HUDEP-2 (cell line): ENCODE measurements around the gene LRP2.
"Not testable (repeated sequence)": the region's sequence is repeated elsewhere in the genome, so short reads cannot be mapped to it uniquely, and the experiment has no call there.

ENCODE experiments used
- DNase-seq, 76 experiments: peaks; one replicate each; lab custom pipeline; 2025; ENCODE audit not compliant: unreplicated experiment in 76 of 76; lab: John Stamatoyannopoulos, UW

Gene LRP2

DNA sequence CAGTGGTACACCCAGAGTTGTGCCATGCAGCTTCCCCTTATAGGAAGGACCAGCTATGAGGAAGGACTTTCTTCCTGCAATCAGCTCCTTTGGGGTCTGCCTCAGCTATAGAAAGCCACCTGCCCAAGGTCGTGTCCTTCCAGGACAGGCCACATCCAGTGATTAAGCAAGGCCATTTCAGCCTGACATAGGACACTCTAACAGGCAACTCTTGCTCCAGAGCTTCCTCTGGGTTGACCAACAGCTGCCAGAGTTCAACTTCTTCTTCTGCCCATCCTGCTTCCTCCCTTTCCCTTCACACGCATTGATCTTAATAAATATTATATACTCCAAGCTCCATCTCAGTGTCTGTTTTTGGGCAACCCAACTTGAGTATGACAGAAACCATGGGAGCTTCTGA lies 12.8 kb downstream of the LRP2 start:
- no peak for DNase-seq

DNA sequence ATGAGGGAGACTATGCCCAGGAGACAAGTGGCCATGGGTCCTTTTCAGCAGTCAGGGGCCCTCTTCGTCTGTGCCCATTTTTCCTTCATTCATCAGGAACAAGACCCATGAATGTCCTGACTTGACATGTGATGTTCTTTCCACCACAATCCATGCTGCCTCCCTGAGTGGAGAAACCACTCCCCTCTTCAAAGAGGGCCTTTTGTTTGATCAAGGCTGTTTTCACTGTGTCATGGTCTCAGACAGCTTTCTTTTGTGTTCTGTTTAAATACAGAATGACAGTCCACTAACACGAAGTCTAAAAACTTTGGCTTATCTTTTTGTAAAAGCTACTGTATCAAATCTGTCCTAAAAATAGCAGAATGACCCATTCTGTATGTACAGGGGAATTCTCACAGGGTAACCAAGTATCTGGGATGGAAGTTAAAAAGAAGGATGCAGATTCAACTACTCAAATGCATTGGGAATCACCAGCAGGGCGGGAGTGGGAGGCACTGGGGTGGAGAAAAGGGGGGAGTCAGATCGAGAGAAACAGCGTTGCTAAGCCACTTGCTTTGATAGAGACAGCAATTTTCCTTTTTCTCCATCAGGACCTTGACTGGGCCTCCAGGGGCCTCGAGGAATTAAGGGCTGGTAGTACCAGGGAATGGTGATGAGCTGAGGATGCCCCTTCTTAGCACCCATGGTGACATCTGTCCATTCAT lies 13.9 kb downstream of the LRP2 start:
- no peak for DNase-seq

DNA sequence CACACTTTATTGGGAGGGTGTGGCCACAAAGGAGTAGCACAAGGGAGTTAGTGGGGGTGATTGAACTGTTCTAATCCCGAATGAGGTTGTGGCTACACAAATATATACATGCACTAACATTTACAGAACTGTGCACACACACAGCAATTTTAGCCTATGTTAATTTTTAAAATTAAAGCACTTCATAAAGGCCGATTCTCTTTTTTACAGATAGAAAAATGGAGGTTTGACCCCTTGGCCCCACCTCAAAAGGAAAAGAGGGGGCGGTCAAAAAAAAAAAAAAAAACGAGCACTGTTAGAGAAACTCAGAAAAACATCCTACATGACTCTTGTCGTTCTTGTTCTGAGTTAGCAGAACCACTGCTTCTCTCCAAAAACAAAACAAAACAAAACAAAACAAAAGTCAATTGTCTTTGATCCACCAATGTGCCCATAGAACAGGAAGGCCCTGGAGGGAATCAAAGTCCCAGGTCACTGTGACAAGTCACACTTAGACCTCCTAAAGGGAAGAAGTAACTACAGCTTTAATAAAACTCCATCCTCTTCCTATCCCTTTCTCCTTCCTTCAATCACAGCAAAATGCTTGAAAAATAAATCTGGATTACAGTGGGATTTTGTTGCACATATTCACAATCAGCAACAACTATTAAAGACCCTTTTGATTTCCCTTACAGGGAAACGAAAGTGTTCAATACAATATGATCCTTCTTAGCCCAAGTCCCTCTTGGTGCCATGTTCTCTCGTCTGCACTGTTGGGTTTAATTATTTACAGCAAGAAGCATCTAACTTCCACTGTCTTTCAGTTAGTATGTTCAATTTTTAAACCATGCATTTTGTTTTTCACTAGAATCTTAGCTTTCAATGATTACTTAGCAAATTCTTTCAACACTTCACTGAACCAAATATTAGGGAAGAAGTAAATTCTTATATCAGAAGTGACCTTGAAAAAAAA lies 16.6 kb downstream of the LRP2 start:
- DNase-seq: no peak

DNA sequence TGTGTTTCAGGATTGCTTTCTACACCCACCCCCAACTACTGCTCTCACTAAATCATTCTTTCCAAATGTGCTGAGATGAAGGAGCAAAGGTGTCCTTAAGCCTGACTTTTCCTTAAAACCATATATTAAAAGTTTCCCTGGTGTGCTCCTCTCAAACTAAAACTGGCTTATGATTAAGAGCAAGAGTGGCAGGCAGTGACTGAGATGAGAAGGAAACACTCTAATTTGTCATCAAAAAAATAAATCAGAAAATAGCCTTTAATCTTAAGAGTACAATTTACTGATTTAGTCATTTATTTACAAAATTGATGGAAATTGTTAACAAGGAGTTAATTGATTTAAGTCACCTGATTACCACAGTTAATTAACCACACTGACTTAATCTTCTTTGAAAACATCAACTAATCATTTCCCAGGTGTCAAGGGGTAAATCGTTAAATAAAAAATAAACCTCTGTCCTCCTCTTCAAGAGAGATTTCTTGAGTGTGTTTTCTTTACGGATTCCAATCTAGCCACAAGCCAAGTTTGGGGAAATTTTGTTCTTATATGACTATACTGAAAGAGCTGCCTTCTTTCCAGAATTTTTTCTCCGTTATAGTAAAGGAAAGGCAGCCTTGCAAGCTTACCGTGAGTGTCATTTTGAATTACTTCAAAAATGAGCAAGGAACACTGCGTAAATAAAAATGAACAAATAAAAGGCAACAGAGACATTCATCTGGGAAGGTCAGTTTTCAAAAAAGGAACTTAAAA lies 17.4 kb downstream of the LRP2 start:
- DNase-seq: no peak

DNA sequence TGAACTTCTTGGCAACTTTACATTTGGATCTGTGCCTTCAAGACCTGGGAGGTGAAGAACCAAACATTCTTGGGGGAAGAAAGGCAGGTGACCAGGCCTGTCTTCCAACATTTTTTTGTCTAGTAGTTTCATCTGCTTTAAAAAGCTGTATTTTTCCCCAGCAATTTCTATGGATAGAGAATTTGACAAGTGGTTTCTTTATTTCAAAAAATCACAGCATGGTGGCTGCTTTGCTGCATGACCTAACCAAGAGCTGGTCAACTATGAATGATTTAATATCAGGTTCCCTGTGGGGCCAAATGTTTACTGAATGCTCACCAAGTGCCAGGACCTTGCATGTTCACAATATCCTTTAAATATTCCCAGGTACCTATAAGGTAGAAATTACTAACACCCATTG lies 19.1 kb downstream of the LRP2 start:
- DNase-seq: no peak

DNA sequence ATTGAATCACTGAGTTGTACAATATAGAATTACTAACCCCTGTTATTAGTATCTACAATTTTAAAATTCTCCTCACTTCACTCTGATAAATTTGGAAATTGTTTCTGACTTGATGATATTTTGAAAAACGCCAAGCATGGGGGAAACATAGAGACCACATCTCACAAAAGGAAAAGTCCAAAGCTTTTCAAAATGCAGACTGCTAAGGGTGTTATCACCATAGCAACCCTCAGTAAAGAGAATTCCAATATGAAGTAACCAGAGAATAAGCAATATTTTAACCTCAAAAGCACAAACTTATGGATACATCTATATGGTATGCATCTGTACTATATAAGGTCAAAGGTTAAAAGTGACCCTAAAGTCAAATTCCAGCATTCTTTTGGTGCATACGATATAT lies 22.7 kb downstream of the LRP2 start:
- no peak for DNase-seq

DNA sequence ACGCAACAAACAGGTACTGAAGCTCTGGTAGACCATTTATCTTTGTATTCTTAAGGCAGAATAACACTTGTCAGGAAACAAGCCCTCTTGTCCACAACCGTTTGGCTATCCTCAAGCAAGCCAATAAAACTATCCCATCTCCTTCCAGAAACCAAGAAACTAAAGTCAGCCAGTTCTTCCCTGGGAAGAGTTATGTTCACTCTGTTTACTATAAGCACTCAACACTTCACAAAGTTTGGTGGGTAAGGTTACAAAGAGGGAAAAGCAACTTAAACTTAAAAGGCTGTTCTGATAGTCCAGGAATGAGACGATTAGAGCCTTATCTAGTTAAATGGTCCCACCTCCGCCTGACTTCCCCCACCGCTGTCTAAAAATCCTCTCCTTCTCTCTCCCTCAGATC lies 25.6 kb downstream of the LRP2 start:
- DNase-seq: no peak

DNA sequence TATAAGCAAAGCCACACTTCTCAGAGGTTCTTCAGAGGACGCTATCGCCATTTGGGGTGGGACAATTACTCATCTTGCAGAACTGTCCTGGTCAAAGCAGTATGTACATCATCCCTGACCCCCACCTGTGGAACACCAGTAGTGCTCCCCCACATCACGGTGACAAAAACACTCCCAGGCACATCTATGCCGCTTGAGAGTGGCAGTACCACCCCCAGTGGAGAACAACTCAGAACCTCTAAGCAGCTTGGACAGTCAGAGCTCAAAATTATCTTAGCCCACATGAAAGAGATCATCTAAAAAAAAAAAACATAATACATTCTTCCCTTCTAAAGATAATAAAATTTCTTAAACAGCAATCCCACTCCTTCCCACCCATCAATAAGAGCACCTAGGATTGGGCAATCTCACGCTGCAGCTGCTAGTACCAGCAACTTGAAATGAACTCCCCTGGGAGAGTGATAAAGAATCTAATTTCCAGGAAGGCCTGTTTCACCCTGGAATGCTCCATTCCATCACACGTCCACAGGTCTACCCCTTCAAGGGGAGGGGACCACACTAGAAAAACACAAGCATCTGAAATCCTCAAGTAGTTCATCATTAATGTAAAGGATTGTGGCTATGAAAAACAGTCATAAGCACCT lies 31.7 kb downstream of the LRP2 start:
- no peak for DNase-seq

DNA sequence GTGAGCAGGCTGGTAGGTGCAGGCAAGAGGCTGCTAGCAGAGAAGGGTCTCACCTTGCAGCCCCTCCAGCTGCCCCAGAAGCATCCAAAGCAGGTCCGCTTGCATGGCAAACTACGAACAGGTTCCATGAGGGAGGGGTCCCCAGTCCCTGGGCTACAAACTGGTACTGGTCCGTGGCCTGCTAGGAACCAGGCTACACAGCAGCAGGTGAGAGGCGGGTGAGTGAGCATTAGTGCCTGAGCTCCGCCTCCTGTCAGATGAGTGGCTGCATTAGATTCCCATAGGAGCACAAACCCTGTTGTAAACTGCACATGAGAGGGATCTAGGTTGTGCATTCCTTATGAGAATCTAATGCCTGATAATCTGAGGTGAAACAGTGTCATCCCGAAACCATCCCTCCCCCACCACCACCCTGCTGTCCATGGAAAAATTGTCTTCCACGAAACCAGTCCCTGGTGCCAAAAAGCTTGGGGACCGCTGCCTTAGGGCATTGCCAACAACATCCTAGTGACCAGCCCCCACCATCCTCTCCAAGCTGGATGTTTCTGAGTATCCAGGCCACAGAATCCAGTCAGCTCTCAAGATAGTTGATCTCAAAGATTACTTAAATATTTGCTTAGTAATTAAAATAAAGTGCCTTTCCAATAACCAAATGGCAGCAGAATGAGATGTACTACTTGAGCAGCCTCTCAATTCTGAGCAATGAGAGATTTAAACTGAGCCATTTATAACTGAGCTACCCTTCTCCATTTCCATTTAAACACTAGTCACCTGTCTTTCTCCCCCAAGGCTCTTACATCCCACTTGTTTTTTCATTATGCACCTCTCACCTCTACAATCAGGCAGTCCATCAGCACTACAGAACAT lies 32.4 kb downstream of the LRP2 start:
- DNase-seq: no peak

DNA sequence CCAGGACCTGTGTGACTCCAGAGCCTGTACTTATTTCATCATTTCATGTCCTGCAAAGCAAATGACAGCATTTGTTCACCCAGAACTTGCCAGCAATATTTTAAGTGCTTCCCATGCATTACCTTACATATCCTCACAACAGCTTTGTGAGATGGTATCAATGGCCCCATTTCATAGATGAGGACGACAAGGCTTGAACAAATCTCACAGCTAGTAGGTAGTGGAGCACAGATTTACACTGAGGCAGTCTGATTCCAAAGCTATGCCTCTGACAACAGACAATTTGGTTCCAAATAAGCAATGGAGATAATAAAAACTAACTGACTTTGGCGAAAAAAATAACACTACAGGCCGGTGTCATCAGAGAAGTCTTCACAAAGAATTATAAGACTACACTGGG lies 33.5 kb downstream of the LRP2 start:
- no peak for DNase-seq

DNA sequence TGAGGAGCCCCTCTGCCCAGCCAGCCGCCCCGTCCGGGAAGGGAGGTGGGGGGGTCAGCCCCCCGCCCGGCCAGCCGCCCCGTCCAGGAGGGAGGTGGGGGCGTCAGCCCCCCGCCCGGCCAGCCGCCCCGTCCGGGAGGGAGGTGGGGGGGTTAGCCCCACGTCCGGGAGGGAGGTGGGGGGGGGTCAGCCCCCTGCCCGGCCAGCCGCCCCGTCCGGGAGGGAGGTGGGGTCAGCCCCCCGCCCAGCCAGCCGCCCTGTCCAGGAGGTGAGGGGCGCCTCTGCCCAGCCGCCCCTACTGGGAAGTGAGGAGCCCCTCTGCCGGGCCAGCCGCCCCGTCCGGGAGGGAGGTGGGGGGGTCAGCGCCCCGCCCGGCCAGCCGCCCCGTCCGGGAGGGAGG lies 34.5 kb downstream of the LRP2 start:
- not testable (repeated sequence) for DNase-seq

DNA sequence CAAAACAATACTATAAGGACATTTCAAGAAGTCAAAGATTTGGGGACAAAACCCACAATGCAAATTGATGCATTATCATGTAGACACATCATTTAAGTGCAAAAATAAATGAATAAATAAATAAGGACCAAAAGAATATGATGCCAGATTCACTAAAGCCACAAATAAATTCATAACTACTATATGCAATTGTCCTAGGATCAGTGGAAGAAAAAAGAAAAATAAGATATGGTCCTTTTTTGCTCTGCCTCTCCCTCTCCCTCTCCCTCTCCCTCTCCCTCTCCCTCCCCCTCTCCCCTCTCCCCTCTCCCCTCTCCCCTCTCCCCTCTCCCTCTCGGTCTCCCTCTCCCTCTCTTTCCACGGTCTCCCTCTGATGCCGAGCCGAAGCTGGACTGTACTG lies 36.4 kb downstream of the LRP2 start:
- not testable (repeated sequence) for DNase-seq

DNA sequence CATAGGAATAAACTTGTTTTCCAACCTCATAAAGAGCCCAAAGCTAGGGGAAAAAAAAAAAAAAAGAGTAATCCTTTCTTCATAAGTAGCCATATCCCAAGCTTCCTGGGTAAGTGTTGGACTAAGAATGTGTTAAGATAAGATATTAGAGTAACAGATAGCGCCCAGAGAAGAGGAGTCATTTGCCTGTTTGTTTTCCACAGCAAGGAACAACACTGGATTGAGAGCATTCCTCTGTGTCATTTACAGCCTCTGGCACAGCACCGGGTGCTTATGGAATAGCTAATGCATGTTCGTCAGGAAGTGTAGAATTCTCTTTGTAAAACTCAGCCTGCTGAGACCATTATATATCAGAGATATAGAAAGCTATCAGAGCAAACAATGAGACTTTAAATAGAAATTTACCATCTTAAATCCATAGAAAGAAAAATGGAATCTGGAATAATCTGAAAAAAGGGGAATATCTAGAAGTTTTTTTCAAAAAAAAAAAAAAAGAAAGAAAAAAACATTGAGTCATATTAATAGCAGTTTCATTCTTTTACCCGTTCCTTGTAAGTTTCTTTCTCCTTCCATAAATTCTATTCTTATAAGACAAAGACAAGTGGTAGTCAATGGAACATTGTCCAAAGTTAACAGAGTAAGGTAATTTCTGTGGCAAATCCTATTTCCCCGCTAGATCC lies 37.6 kb downstream of the LRP2 start:
- DNase-seq: no peak

DNA sequence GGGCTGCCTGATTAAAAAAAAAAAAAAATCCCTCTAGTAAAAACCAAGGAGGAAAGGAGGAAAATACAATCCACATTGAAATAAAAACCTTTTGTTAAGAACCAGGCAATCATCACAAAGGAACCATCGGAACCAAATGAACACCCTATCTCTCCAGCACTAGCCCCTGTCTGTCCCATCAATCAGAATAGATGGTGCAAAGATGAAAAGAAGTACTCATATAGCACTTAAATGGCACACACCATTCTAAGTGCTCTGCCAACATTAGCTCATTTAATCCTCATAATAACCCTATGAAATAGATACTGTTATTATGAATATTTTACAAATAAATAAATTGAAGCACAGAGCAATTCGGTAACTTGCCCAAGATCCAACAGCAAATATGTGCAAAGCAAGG lies 38.5 kb downstream of the LRP2 start:
- no peak for DNase-seq

DNA sequence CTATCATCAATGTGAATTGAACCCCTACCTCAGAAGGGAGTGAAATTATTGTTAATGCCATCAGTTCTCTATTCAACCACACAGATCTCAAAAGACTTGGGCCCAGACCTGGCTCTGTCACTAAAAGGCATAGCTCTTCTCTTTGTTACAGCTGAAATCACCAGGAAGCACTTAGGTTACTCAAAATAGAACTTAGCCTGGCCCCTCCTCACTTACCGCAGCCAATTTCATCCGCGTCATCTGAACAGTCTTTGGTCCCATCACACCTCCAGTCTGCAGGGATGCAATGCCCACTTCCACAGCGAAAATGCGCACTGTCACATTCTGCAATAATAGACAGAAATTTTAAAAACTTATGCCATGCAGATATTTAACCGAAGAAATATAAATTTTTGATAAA lies 41.8 kb downstream of the LRP2 start:
- DNase-seq: no peak

DNA sequence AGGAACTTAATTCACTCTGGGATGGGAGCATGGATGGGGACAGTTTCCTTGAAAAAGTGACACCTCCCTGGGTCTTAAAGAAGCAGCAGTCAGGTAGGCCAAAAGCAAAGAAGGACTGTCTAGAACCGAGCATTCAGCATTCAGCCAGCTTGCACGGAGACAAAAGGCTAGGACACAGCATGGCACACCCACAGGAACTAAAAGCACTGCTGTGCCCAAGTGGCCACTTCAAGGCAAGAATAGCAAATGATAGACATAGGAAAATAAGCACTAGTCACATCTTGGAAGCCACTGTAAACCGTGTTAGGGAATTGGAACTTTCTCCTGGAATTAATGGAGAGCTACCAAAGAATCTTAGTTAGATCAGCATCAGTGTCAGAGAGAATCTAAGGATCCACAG lies 47.0 kb downstream of the LRP2 start:
- no peak for DNase-seq

DNA sequence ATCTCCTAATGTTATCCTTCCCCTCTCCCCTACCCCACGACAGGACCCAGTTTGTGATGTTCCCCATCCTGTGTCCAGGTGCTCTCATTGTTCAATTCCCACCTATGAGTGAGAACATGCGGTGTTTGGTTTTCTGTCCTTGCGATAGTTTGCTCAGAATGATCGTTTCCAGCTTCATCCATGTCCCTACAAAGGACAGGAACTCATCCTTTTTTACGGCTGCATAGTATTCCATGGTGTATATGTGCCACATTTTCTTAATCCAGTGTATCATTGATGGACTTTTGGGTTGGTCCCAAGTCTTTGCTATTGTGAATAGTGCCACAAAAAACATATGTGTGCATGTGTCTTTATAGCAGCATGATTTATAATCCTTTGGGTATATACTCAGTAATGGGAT lies 54.0 kb downstream of the LRP2 start:
- not testable (repeated sequence) for DNase-seq

DNA sequence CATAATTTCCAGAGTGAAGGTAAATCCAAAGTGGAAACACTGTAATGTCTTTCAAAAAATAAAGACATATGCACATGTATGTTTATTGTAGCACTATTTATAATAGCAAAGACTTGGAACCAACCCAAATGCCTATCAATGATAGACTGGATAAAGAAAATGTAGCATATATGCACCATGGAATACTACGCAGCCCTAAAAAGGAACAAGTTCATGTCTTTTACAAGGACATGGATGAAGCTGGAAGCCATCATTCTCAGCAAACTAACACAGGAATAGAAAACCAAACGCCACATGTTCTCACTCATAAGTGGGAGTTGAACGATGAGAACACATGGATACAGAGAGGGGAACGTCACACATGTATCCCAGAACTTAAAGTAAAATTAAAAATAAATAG lies 57.6 kb downstream of the LRP2 start:
- DNase-seq: not testable (repeated sequence)

DNA sequence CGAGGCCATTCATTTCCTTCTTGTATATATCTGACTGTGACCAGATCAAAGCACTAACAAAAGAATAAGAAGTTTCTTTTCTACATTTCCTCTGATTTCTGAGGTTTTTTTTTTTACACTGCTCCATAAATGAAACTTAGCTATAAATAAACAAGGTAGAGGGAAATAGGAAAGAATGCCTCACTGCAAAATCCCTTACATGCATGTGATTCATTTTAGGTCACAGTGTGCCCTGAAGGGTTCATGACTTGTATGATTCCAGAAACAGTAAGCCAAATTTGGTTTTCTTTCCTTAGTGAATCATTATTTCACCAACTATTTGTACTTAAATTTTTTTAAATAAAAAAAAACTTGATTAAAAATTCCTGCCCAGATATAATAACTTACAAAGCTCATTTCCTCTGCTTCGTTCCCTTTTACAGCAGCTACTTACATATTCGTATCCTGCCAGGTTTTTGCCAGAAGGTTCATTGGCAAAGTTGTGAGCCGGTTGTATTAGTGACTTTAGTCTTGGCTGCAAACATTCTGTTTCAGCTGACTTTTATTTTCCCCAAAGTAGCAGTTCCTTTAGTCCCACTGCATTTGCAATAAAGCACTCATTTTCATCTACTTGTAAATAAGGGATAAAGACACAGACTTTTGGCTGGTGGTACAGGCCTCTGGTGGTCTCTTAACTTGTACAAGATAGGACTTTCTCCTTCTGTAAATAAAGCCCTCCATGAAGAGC lies 58.6 kb downstream of the LRP2 start:
- DNase-seq: no peak
